AG04450 (cell line): ENCODE measurements around the gene GPR176. TPM values are rescaled to one million over a fixed set of nuclear protein-coding genes. Genes with fewer than 3 reads are reported as not detected.

Experiments used
- CTCF ChIA-PET: fragments of 300-600, 350-600 bp; formaldehyde crosslinking; extraction: SDS; loops from one replicate; lab custom pipeline; 2022; ENCODE audit warnings: antibody characterized with exemption, inconsistent platforms; lab: Charles Lee
- POLR2A ChIA-PET: fragments of 350-600 bp; formaldehyde crosslinking; extraction: SDS; loops from one replicate; lab custom pipeline; 2021; ENCODE audit warnings: antibody characterized with exemption, inconsistent platforms; lab: Yijun Ruan, JAX
- DNase-seq: peaks from one replicate; pipeline ENCODE4 v3.0.0-alpha.2; 2011; ENCODE audit warnings: low read depth, low spot score
- H3K27ac ChIP-seq: one replicate; pipeline ENCODE4 v1.5.1; 2012; ENCODE audit warnings: low read depth, low read length, control low read depth
- H3K27me3 ChIP-seq: one replicate; pipeline ENCODE4 v1.6.0; 2012; ENCODE audit warnings: low read length; ENCODE audit not compliant: control insufficient read depth, insufficient read depth
- H3K4me3 ChIP-seq: 2 replicates; pipeline ENCODE4 v1.5.1; 2011; ENCODE audit warnings: mild to moderate bottlenecking, low read depth, low read length, control low read depth
- H3K9me3 ChIP-seq: 2 replicates; pipeline ENCODE4 v1.5.1; 2012; ENCODE audit warnings: low read length; ENCODE audit not compliant: control insufficient read depth, insufficient read depth
- CTCF ChIP-seq: IDR thresholded peaks from 2 replicates; pipeline ENCODE4 v1.5.1; 2011; ENCODE audit warnings: low read depth, low read length, control low read depth, inconsistent platforms
- polyA plus RNA-seq: library from polyadenylated mRNA; depleted of rRNA; stranded (reverse); fragments of >200 nt; gene quantifications from 2 replicates; pipeline ENCODE4 v1.2.3, GENCODE V29; 2011

The GPR176 gene
- polyA plus RNA-seq, 1 experiment, result 83.9 TPM

DNA sequence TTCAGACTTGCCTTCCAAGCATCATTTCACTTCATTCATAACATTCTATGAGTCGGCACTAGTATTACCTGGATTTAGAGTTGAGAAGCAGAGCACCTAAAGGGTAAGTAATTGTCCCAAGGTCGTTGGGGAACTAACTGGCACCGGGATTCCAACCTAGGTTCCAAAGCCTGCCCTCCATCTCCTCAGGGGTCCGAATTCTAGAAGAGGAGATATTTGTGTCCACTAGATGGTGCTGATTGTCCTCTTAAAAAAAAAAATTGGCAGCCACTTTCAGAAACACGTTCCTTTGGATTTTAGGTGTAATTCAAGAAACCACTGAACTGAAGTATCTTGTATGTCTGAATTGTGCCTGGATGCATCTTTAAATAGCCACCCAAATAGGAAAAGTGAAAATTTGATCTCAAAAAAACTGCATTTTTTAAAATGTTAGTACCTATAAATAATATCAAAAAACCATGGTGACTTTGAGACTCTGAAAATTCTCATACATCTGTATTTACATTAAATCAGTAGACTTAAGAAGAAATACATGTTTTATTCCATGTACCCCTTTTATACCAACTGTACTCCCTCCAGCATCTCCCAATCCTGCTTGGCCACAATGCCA, 133.5 kb downstream of the GPR176 start:
- peak; percentile 61 for TF ChIP-seq CTCF
- Histone ChIP-seq H3K27ac (no peak overlapping the region), H3K4me3 (no peak overlapping the region), H3K9me3 (no peaks in the 10 kb centered on the region), H3K27me3 (no peaks in the 10 kb centered on the region)
- ChIA-PET CTCF (interaction anchor here (0.7 to 1.2 kb wide), 4 partner anchors 88 to 192 kb away, joined by 3 to 5 read pairs (median 4); no protein-coding TSS in a partner anchor), POLR2A (no interaction called here)
- DNase-seq, result peak; percentile 26

- TF ChIP-seq CTCF, result no peak
- POLR2A ChIA-PET, result no interaction called here
- no peak overlapping the region for H3K27ac ChIP-seq
- H3K9me3 ChIP-seq, result no peaks in the 10 kb centered on the region
- no peak for DNase-seq
- CTCF ChIA-PET, result interaction anchor here (0.7 to 1.2 kb wide), 4 partner anchors 89 to 252 kb away, joined by 4 to 5 read pairs (median 4); partner anchors contain the start of gene SRP14
- H3K27me3 ChIP-seq, result no peaks in the 10 kb centered on the region
- H3K4me3 ChIP-seq, result no peak overlapping the region
These were observed 134.2 kb downstream of the GPR176 start for GRCh38 chr15:39785841-39786240.

DNA sequence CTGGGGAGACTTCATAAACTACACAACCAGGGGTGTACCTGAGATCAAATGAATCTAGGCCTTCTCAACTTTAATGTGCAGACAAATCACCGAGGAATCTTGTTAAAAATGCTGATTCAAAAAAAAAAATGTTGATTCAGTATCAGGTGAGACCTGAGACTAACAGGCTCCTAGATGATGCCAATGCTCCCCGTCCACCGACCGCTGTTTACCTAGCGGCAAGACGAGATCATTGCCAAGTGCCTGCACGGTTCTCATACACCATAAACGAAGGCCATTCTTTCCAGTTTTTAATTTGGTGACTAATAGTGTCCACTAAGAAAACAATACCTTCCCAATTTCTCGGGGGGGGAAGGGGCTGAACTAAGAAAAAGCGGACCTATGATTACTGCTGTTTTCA, 134.9 kb downstream of the GPR176 start:
- Histone ChIP-seq H3K4me3 (no peak overlapping the region), H3K9me3 (no peaks in the 10 kb centered on the region), H3K27ac (no peak overlapping the region), H3K27me3 (no peaks in the 10 kb centered on the region)
- POLR2A ChIA-PET, result no interaction called here
- DNase-seq, result no peak
- TF ChIP-seq CTCF, result no peak
- CTCF ChIA-PET, result interaction anchor here (1.0 to 1.2 kb wide), 3 partner anchors 90 to 253 kb away, joined by 4 to 5 read pairs (median 5); partner anchors contain the start of gene SRP14

DNA sequence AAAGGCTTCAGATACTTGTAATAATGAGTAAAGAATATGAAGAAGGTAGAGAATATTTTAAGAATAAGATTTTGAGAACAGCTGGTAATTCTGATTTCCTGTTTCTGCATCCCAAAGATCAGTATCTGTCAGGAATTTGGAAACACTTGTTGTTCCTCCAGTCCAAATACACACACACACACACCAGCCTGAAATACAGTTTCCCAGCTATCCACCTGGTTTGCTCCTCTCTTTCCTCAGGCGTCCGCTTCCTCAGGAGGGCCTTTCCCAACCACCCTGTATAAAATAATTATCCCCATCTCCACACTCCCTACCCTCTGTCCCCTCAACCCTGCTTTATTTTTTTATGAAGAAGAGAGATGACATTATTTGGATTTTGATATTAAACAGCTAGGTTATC, 135.4 kb downstream of the GPR176 start:
- Histone ChIP-seq H3K4me3 (peak overlapping the region; percentile 22), H3K27ac (no peak overlapping the region), H3K9me3 (no peaks in the 10 kb centered on the region), H3K27me3 (no peaks in the 10 kb centered on the region)
- CTCF ChIA-PET, result interaction anchor here (0.8 to 1.2 kb wide), 3 partner anchors 91 to 254 kb away, joined by 3 to 5 read pairs (median 4); partner anchors contain the start of gene SRP14
- DNase-seq, result no peak
- POLR2A ChIA-PET, result no interaction called here
- TF ChIP-seq CTCF, result no peak

- Histone ChIP-seq H3K27ac (peak overlapping the region; percentile 40), H3K4me3 (peak overlapping the region; percentile 93), H3K27me3 (no peaks in the 10 kb centered on the region), H3K9me3 (no peaks in the 10 kb centered on the region)
- no peak for DNase-seq
- TF ChIP-seq CTCF, result no peak
- CTCF ChIA-PET, result interaction anchor here (0.8 to 0.9 kb wide), 2 partner anchors 91 to 219 kb away, joined by 3 to 4 read pairs; no protein-coding TSS in a partner anchor
- POLR2A ChIA-PET, result no interaction called here
These were observed 135.9 kb downstream of the GPR176 start for GRCh38 chr15:39784125-39784524.
